Pancreas (tissue), 10 donors: ENCODE measurements around the gene DLX2. TPM values are rescaled to one million over a fixed set of nuclear protein-coding genes. Genes with fewer than 3 reads are reported as not detected.

ENCODE experiments used
- ATAC-seq, 4 donors: fragments of 200-7000 bp; cut with Tn5 transposase; one replicate each; pipeline versions ENCODE4 v1.8.0 to v1.9.1; 2020; ENCODE audit warnings: mild to moderate bottlenecking in 4 of 4, moderate library complexity in 4 of 4
- DNase-seq, 6 donors: peaks; one replicate each; pipeline ENCODE4 v3.0.0-alpha.2; 2020
- FAIRE-seq: peaks from 2 replicates; lab custom pipeline; 2012; peaks lifted over from hg19 to GRCh38; lab: Jason Lieb, UNC
- H3K27ac ChIP-seq, 4 donors: fragments of 200-600 bp; sonication (generic); 1 replicate in 3 of 4; 2 replicates in 1 of 4; pipeline versions ENCODE4 v1.5.0 to v1.8.0; 2020
- H3K27me3 ChIP-seq, 4 donors: fragments of 200-600 bp; one replicate each; pipeline ENCODE4 v1.8.0; 2021
- H3K36me3 ChIP-seq, 3 donors: fragments of 200-600 bp; sonication (generic) in 1 of 3; one replicate each; pipeline versions ENCODE4 v1.5.0 to v1.8.0; 2020 to 2021
- H3K4me1 ChIP-seq, 3 donors: fragments of 200-600 bp; one replicate each; pipeline ENCODE4 v1.8.0; 2021
- H3K4me3 ChIP-seq, 4 donors: fragments of 200-600 bp; sonication (generic) in 2 of 4; one replicate each; pipeline versions ENCODE4 v1.5.0 to v1.8.0; 2020 to 2021
- H3K9me3 ChIP-seq, 4 donors: fragments of 200-600 bp; one replicate each; pipeline ENCODE4 v1.8.0; 2021
- CTCF ChIP-seq, 4 donors: fragments of 200-600 bp; sonication (generic) in 3 of 4; IDR thresholded peaks; one replicate each; pipeline versions ENCODE4 v1.5.0 to v1.8.0; 2021; ENCODE audit warnings: antibody characterized with exemption in 4 of 4
- WGBS, 2 donors: extraction: QIAGEN DNeasy Blood & Tissue Kit; methylation state at CpG; one replicate each; pipeline ENCODE4 v1.1.7; 2013; 5-methylcytosine and 5-hydroxymethylcytosine counted together
- intact Hi-C, 3 donors: fragments of 100-400 bp; cut with DNase I; formaldehyde crosslinking; loops; one replicate each; pipeline versions ENCODE4 v1.11.1 to v1.14.2; 2022
- polyA plus RNA-seq, 2 donors: library from polyadenylated mRNA; stranded (reverse); fragments of 200-250 nt; gene quantifications; one replicate each; pipeline ENCODE4 v1.2.3, GENCODE V29; 2013
- total RNA-seq, 6 donors: library from RNA; stranded (reverse); fragmentation: NEBNext Ultra II Directional in 4 of 6; extraction: Animal tissue kit (Norgen Biotek cat#: 25700) in 4 of 6; gene quantifications; one replicate each; pipeline versions ENCODE4 v1.2.1 to v1.2.4, GENCODE V29; 2021 to 2023
- donor health status: healthy with polysubstance abuse.
- donor health status: DM: no; HTN: no; CAD: no; lungs with moderate emphysema.
- donor health status: DM: no; HTN: no; CAD: no.
- donor health status: control.
- donor health status: control.
- donor health status: Bipolar disorder and iron deficiency.
- donor health status: DM: yes; HTN: yes; CAD: no.
- donor health status: DM: no; HTN: no; CAD: no.
- donor health status: DM: no; HTN: no; CAD: no.
- donor health status: DM: yes; HTN: yes; CAD: no.

DLX2 gene
- total and polyA plus RNA-seq, 8 donors = not detected

GRCh38 chr2:172052000-172052983 lies 50.4 kb downstream of the DLX2 start:
- 47 to 63% methylated on average over 4 of the region's 4 CpGs for WGBS, 2 donors

GRCh38 chr2:172050479-172051125 lies 52.1 kb downstream of the DLX2 start:
- Histone ChIP-seq H3K9me3 (no peaks in the 10 kb centered on the region), H3K27me3 (no peaks in the 10 kb centered on the region), H3K27ac (no peak overlapping the region), H3K4me3 (no peak overlapping the region), H3K36me3 (no peaks in the 10 kb centered on the region), H3K4me1 (peaks cover 0 to 6% (median 0%) of the 10 kb centered on the region in 3 donors)
- WGBS, 2 donors = 75 to 78% methylated on average over 1 of the region's 1 CpG
- intact Hi-C loops = no loop called here
- no peak for TF ChIP-seq CTCF (IDR thresholded peaks at IDR 0.05)
- DNase-seq (no peak), FAIRE-seq (no peak), ATAC-seq (no peak)

More at GRCh38 chr2:172052000-172052983, 50.4 kb downstream of the DLX2 start:
- FAIRE-seq (no peak), ATAC-seq (peak in 2 of 4 donors; percentile 23 to 37), DNase-seq (no peak)
- peaks cover 0 to 6% (median 0%) of the 10 kb centered on the region in 3 donors for H3K4me1 ChIP-seq
- no peaks in the 10 kb centered on the region for H3K36me3 ChIP-seq
- H3K9me3 ChIP-seq = no peaks in the 10 kb centered on the region
- intact Hi-C loops = no loop called here
- no peak overlapping the region for H3K4me3 ChIP-seq
- no peak for TF ChIP-seq CTCF (IDR thresholded peaks at IDR 0.05)
- H3K27me3 ChIP-seq = no peaks in the 10 kb centered on the region
- H3K27ac ChIP-seq = no peak overlapping the region

GRCh38 chr2:172049567-172050120 lies 53.1 kb downstream of the DLX2 start:
- FAIRE-seq = no peak
- intact Hi-C loops = no loop called here
- no peaks in the 10 kb centered on the region for H3K36me3 ChIP-seq
- peaks cover 0 to 6% (median 0%) of the 10 kb centered on the region in 3 donors for H3K4me1 ChIP-seq
- DNase-seq = no peak
- H3K9me3 ChIP-seq = no peaks in the 10 kb centered on the region
- H3K27me3 ChIP-seq = no peaks in the 10 kb centered on the region
- no peak for ATAC-seq
- H3K27ac ChIP-seq = no peak overlapping the region
- no peak for TF ChIP-seq CTCF (IDR thresholded peaks at IDR 0.05)
- 88 to 94% methylated on average over 2 of the region's 2 CpGs for WGBS, 2 donors
- H3K4me3 ChIP-seq = no peak overlapping the region

Other genes with a start within 250 kb of the DLX2 start
- gene SLC25A12, start 208.7 kb downstream of the DLX2 start, total RNA-seq = 1 to 10 TPM; 1.7 to 4.3 (median 3.0) TPM
- 1 to 10 TPM; 2.8 to 8.9 TPM for gene SLC25A12, start 208.7 kb downstream of the DLX2 start, polyA plus RNA-seq
- 10 to 100 TPM; 13.5 to 19.0 (median 16.2) TPM for gene HAT1, start 180.4 kb downstream of the DLX2 start, total RNA-seq
- 10 to 100 TPM in 1 of 2 donors, 1 to 10 TPM in 1; 7.8 to 20.1 TPM for gene HAT1, start 180.4 kb downstream of the DLX2 start, polyA plus RNA-seq
- gene METAP1D, start 102.9 kb downstream of the DLX2 start, total RNA-seq = 1 to 10 TPM; 3.0 to 5.4 (median 4.4) TPM
- gene METAP1D, start 102.9 kb downstream of the DLX2 start, polyA plus RNA-seq = 10 to 100 TPM; 10.1 to 11.4 TPM
- under 1 TPM in 1 of 6 donors, not detected in 5; 0.25 TPM for gene DLX1, start 17.4 kb downstream of the DLX2 start, total RNA-seq
- under 1 TPM; 0.15 to 0.26 TPM for gene DLX1, start 17.4 kb downstream of the DLX2 start, polyA plus RNA-seq